HG03103 (cell line): ENCODE results near the gene ACOT7.

ENCODE experiments used
- ATAC-seq: cut with Tn5 transposase; IDR thresholded peaks from one replicate; pipeline ENCODE4 v1.9.1; 2021; ENCODE audit warnings: low read depth; ENCODE audit not compliant: unreplicated experiment

Gene ACOT7

GRCh38 chr1:6348511-6349191, 44.9 kb downstream of the ACOT7 start:
- ATAC-seq: no peak

GRCh38 chr1:6347641-6348487, 45.7 kb downstream of the ACOT7 start:
- ATAC-seq: no peak

- no peak for ATAC-seq
These were observed 48.1 kb downstream of the ACOT7 start for GRCh38 chr1:6345460-6345859.

- no peak for ATAC-seq
These were observed 48.6 kb downstream of the ACOT7 start for GRCh38 chr1:6345009-6345408.

- ATAC-seq: no peak
These were observed 49.8 kb downstream of the ACOT7 start for GRCh38 chr1:6343506-6344405.

GRCh38 chr1:6342056-6342455, 51.5 kb downstream of the ACOT7 start:
- ATAC-seq: no peak

- ATAC-seq: no peak
These were observed 54.9 kb downstream of the ACOT7 start for GRCh38 chr1:6338695-6339094.

- ATAC-seq: no peak
These were observed 56.6 kb downstream of the ACOT7 start for GRCh38 chr1:6336776-6337622.

- ATAC-seq: no peak
These were observed 59.1 kb downstream of the ACOT7 start for GRCh38 chr1:6334261-6334993.

- no peak for ATAC-seq
These were observed 60.7 kb downstream of the ACOT7 start for GRCh38 chr1:6332821-6333220.

GRCh38 chr1:6331543-6332273, 61.9 kb downstream of the ACOT7 start:
- no peak for ATAC-seq

- ATAC-seq: no peak
These were observed 63.1 kb downstream of the ACOT7 start for GRCh38 chr1:6330410-6330911.

- no peak for ATAC-seq
These were observed 63.7 kb downstream of the ACOT7 start for GRCh38 chr1:6329851-6330250.

- no peak for ATAC-seq
These were observed 64.2 kb downstream of the ACOT7 start for GRCh38 chr1:6329396-6329795.

- no peak for ATAC-seq
These were observed 64.9 kb downstream of the ACOT7 start for GRCh38 chr1:6328696-6329095.

- no peak for ATAC-seq
These were observed 65.5 kb downstream of the ACOT7 start for GRCh38 chr1:6328091-6328490.

GRCh38 chr1:6325482-6325881, 68.1 kb downstream of the ACOT7 start:
- no peak for ATAC-seq

- no peak for ATAC-seq
These were observed 71.4 kb downstream of the ACOT7 start for GRCh38 chr1:6322161-6322560.

GRCh38 chr1:6321205-6321604, 72.4 kb downstream of the ACOT7 start:
- no peak for ATAC-seq
